CD4-positive, CD25-positive, alpha-beta regulatory T cell (primary cell): ENCODE measurements around the gene GMPR2. TPM values are rescaled to one million over a fixed set of nuclear protein-coding genes. Genes with fewer than 3 reads are reported as not detected.
A peak's percentile ranks its signal among the peaks of the same experiment; 100 is the strongest.

ENCODE experiments used
- ATAC-seq, 2 donors: fragments of 150-1000 bp; cut with Tn5 transposase; one replicate each; pipeline ENCODE4 v1.10.0; 2021; ENCODE audit warnings: low read depth in 2 of 2, moderate number of reproducible peaks in 2 of 2, moderate library complexity in 1 of 2
- DNase-seq, 3 donors: peaks; one replicate each; pipeline versions ENCODE4 v3.0.0 to v3.0.0-alpha.2; 2012 to 2022; ENCODE audit warnings: mixed read lengths in 1 of 3
- H3K27ac ChIP-seq: one replicate; pipeline ENCODE4 v1.7.0; 2013; ENCODE audit warnings: mild to moderate bottlenecking, low read length; ENCODE audit not compliant: insufficient read depth, poor library complexity, severe bottlenecking
- H3K27me3 ChIP-seq: one replicate; pipeline ENCODE4 v1.7.0; 2013; ENCODE audit warnings: low read length; ENCODE audit not compliant: control insufficient read depth, insufficient read depth
- H3K36me3 ChIP-seq: one replicate; pipeline ENCODE4 v1.7.0; 2013; ENCODE audit warnings: mild to moderate bottlenecking, low read length, moderate library complexity; ENCODE audit not compliant: control insufficient read depth, insufficient read depth
- H3K4me1 ChIP-seq: 2 replicates; pipeline ENCODE4 v1.7.0; 2013; ENCODE audit warnings: mild to moderate bottlenecking, low read length; ENCODE audit not compliant: insufficient read depth, control insufficient read depth, poor library complexity, severe bottlenecking
- H3K4me3 ChIP-seq: one replicate; pipeline ENCODE4 v1.7.0; 2013; ENCODE audit warnings: low read depth, mild to moderate bottlenecking, low read length, moderate library complexity
- H3K9me3 ChIP-seq, 2 experiments: 1 replicate in 1 of 2; 2 replicates in 1 of 2; pipeline ENCODE4 v1.7.0; 2013; ENCODE audit warnings: low read length in 2 of 2, mild to moderate bottlenecking in 1 of 2, moderate library complexity in 1 of 2; ENCODE audit not compliant: control insufficient read depth in 2 of 2
- H3K27ac Mint-ChIP-seq, 3 donors: one replicate each; pipeline ENCODE4 v1.8.0; 2020 to 2022; ENCODE audit warnings: mild to moderate bottlenecking in 3 of 3, mixed read lengths in 3 of 3, moderate library complexity in 2 of 3
- H3K27me3 Mint-ChIP-seq: one replicate; pipeline ENCODE4 v1.8.0; 2022; ENCODE audit warnings: mild to moderate bottlenecking, mixed read lengths
- H3K36me3 Mint-ChIP-seq: one replicate; pipeline ENCODE4 v1.8.0; 2020; ENCODE audit warnings: mixed read lengths
- H3K4me1 Mint-ChIP-seq, 4 donors: one replicate each; pipeline ENCODE4 v1.8.0; 2020 to 2022; ENCODE audit warnings: mixed read lengths in 4 of 4, mild to moderate bottlenecking in 1 of 4
- H3K4me3 Mint-ChIP-seq, 4 donors: one replicate each; pipeline ENCODE4 v1.8.0; 2020 to 2022; ENCODE audit warnings: mild to moderate bottlenecking in 4 of 4, mixed read lengths in 4 of 4, moderate library complexity in 3 of 4
- H3K9me3 Mint-ChIP-seq, 7 donors: one replicate each; pipeline ENCODE4 v1.8.0; 2020 to 2022; ENCODE audit warnings: mixed read lengths in 7 of 7, mild to moderate bottlenecking in 3 of 7, moderate library complexity in 2 of 7
- polyA plus RNA-seq, 4 donors: library from polyadenylated mRNA; unstranded; fragments of 300-500 nt; fragmentation: Illumina TruSeq; gene quantifications; one replicate each; pipeline ENCODE4 v1.2.3, GENCODE V29; 2021
- total RNA-seq: library from RNA; stranded (reverse); gene quantifications from one replicate; pipeline ENCODE4 v1.2.3, GENCODE V29; 2022

GMPR2 gene
- total and polyA plus RNA-seq, 5 donors from 2014 or later = 49.0 to 117 (median 111) TPM

DNA sequence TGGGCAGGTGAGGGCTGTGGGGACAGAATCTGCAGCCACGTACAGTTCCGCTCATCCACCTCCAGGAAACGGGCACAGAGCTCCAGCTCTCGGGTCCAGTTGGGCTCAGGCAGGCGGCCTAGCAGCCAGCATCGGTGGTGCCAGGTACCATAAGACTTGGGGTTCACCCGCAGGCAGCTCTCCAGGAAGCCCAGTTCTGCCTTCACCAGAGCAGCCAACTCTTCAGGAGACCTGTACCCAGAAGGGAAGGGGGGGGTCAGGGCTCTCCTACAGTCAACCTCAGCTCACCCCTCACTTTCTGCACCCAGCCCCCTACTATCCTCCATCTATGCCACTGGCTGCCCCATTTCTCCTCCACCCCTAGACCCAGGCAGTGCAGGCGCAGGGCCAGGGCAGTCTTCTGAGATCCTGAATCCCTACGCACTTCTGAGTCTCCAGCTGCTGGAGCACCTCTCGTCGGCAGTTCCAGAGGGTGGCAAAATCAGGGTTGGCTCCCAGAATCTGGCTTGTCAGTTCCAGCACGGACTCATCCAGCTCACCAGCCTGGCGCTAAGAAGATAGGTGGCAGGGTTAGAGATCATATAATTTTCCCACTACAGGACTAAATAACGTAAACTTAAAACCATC, 37.3 kb downstream of the GMPR2 start:
- peak overlapping the region in 2 of 3 donors; percentile 97 to 98 for H3K27ac Mint-ChIP-seq
- Histone ChIP-seq H3K9me3 (no peaks in the 10 kb centered on the region), H3K4me1 (peaks cover 32% of the 10 kb centered on the region), H3K36me3 (peaks cover 26% of the 10 kb centered on the region), H3K4me3 (no peak overlapping the region), H3K27ac (no peak overlapping the region), H3K27me3 (no peaks in the 10 kb centered on the region)
- H3K4me1 Mint-ChIP-seq = peaks cover 23 to 49% (median 31%) of the 10 kb centered on the region in 4 donors
- H3K4me3 Mint-ChIP-seq = peak overlapping the region; percentile 86 to 95 (median 92)
- peaks cover 17% of the 10 kb centered on the region for H3K36me3 Mint-ChIP-seq
- ATAC-seq (no peak), DNase-seq (no peak)
- H3K27me3 Mint-ChIP-seq = no peaks in the 10 kb centered on the region
- H3K9me3 Mint-ChIP-seq = no peaks in the 10 kb centered on the region

DNA sequence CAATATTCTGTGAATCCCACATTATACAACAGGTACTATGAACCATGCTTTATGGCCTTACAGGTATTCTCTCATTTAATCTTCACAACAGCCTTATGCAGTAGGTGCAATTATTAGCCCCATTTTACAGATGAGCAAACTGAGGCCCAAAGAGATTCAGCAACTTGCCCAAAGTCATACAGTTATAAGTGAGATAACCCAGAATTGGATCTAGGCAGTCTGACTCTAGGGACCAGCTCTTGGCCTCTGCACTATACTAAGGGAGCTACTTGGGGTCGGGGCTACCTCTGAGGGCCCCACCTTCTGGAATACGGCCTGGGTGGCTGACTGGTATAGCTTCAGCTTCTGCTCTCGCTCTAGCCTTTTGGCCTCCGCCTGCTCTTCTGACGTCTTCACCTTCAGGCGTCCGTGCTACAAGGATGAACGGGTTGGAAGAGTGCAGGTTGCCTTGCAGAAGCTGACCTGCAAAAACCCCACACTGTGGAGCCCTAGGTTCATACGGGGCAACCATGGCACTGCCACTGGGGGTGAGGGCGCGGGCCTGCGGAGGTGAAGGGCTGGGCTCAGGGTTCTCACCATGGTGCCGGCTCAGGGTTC, 37.9 kb downstream of the GMPR2 start:
- DNase-seq = no peak
- H3K27ac Mint-ChIP-seq = peak overlapping the region in 2 of 3 donors; percentile 97 to 98
- H3K4me3 Mint-ChIP-seq = peak overlapping the region; percentile 86 to 95 (median 92)
- peaks cover 17% of the 10 kb centered on the region for H3K36me3 Mint-ChIP-seq
- no peaks in the 10 kb centered on the region for H3K27me3 Mint-ChIP-seq
- H3K27me3 ChIP-seq = no peaks in the 10 kb centered on the region
- H3K36me3 ChIP-seq = peaks cover 23% of the 10 kb centered on the region
- H3K4me1 Mint-ChIP-seq = peaks cover 23 to 53% (median 33%) of the 10 kb centered on the region in 4 donors
- peaks cover 32% of the 10 kb centered on the region for H3K4me1 ChIP-seq
- H3K4me3 ChIP-seq = peak overlapping the region; percentile 79
- no peaks in the 10 kb centered on the region for H3K9me3 ChIP-seq
- ATAC-seq = no peak
- H3K27ac ChIP-seq = peak overlapping the region; percentile 98
- no peaks in the 10 kb centered on the region for H3K9me3 Mint-ChIP-seq

DNA sequence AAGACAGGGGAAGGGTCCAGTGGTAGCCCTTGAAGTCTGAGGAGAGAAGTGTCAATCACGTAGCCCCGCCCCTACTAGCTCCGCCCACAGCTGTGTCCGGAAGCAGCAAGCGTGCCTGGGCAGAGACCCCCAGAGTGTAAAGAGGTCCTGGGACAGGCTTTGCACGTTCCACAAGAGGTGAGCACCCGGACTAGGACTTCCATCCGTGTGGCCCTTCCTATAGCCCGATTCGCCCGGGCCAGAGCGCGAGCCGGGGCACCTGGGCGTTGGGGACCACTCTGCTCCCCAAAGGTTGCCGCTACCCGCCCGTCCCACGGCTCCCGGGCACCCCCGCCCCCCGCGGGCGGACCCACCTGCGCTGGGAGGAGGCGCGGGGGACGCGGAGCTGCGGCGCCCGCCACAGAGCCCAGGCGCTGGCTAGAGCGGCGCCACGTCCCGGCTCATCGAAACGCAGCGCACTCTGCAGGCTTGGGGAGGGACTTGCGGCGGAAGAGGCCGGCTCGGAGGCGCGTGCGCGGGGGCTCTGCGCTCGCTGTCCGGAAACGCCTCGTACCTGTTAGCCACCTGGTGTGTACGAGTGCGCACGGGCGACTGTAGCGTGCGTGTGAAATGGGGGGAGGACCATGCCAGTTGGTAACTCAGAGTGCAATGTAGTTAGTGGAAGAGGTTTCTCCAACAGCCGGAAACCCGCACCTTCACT, 38.6 kb downstream of the GMPR2 start, which contains the start of gene RABGGTA:
RABGGTA (minus strand) TSS at position 464 of the 700 bp plus-strand sequence. CDS start 482 bp downstream, outside the sequence.
- H3K36me3 Mint-ChIP-seq = peaks cover 12% of the 10 kb centered on the region

DNA sequence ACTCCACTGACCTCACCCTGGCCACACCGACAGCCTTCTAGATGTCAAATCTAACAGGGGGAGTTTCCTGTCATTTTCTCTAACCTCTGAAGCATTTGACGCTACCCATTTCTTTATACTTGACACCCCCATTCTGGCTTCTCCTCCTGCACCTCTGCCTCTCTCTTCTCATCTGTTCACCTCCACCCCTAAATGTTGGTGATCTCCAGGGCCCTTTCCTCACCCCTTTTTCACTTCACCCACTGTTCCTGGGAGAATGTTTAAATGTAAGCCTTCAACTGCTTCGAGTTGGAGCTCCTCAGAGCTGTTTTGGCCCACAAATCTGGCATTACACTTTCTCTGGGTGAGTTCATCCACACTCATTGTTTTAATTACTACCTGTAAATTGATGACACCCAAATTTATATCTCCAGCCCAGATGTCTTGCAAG, 39.1 kb downstream of the GMPR2 start:
- DNase-seq (no peak), ATAC-seq (no peak)
- no peaks in the 10 kb centered on the region for H3K27me3 Mint-ChIP-seq
- Histone ChIP-seq H3K27me3 (no peaks in the 10 kb centered on the region), H3K27ac (peak overlapping the region; percentile 98), H3K36me3 (peaks cover 13% of the 10 kb centered on the region), H3K9me3 (no peaks in the 10 kb centered on the region), H3K4me3 (peak overlapping the region; percentile 71), H3K4me1 (peaks cover 32% of the 10 kb centered on the region)
- no peaks in the 10 kb centered on the region for H3K9me3 Mint-ChIP-seq
- H3K36me3 Mint-ChIP-seq = peaks cover 6% of the 10 kb centered on the region
- peak overlapping the region; percentile 78 to 94 (median 82) for H3K4me3 Mint-ChIP-seq
- H3K27ac Mint-ChIP-seq = peak overlapping the region; percentile 97 to 100 (median 99)
- H3K4me1 Mint-ChIP-seq = peaks cover 23 to 51% (median 34%) of the 10 kb centered on the region in 4 donors

More for the DNA sequence above, 38.6 kb downstream of the GMPR2 start, which contains the start of gene RABGGTA:
- Histone ChIP-seq H3K36me3 (peaks cover 19% of the 10 kb centered on the region), H3K27ac (peak within 1 kb of the TSS; percentile 98), H3K4me3 (peak within 1 kb of the TSS; percentile 79), H3K9me3 (no peaks in the 10 kb centered on the region), H3K4me1 (peaks cover 32% of the 10 kb centered on the region), H3K27me3 (no peaks in the 10 kb centered on the region)
- peak; percentile 88 to 98 (median 96) for DNase-seq
- H3K9me3 Mint-ChIP-seq = no peaks in the 10 kb centered on the region
- peaks cover 23 to 53% (median 33%) of the 10 kb centered on the region in 4 donors for H3K4me1 Mint-ChIP-seq
- peak within 1 kb of the TSS; percentile 86 to 95 (median 92) for H3K4me3 Mint-ChIP-seq
- H3K27ac Mint-ChIP-seq = peak within 1 kb of the TSS; percentile 97 to 100 (median 99)
- ATAC-seq = peak; percentile 92 to 94
- H3K27me3 Mint-ChIP-seq = no peaks in the 10 kb centered on the region

DNA sequence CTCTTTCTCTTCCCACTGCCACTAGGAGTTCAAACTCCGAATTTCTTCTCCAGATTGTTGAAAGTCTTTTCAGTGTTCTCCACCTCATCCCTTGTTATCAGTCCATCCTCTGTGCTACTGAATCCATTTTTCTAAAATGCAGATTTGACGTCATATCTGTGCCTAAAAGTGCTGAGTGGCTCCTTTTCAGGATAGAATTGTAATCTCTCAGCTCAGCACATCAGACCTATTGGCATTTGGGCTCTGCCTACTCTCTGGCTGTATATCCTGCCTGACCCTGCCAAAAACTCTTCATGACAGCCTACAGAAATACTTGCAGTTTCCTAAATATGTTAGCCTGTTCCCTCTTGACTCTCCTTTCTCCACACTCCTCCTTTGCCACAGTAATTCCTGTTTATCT, 39.7 kb downstream of the GMPR2 start:
- Histone ChIP-seq H3K36me3 (peaks cover 7% of the 10 kb centered on the region), H3K9me3 (no peaks in the 10 kb centered on the region), H3K27ac (peak overlapping the region; percentile 98), H3K27me3 (no peaks in the 10 kb centered on the region), H3K4me1 (peaks cover 32% of the 10 kb centered on the region), H3K4me3 (peak overlapping the region; percentile 71)
- peaks cover 23 to 50% (median 36%) of the 10 kb centered on the region in 4 donors for H3K4me1 Mint-ChIP-seq
- no peak for DNase-seq
- H3K27me3 Mint-ChIP-seq = no peaks in the 10 kb centered on the region
- H3K36me3 Mint-ChIP-seq = peaks cover under 1% of the 10 kb centered on the region
- peak overlapping the region; percentile 97 to 100 (median 99) for H3K27ac Mint-ChIP-seq
- ATAC-seq = no peak
- no peaks in the 10 kb centered on the region for H3K9me3 Mint-ChIP-seq
- H3K4me3 Mint-ChIP-seq = peak overlapping the region; percentile 63 to 94 (median 82)

DNA sequence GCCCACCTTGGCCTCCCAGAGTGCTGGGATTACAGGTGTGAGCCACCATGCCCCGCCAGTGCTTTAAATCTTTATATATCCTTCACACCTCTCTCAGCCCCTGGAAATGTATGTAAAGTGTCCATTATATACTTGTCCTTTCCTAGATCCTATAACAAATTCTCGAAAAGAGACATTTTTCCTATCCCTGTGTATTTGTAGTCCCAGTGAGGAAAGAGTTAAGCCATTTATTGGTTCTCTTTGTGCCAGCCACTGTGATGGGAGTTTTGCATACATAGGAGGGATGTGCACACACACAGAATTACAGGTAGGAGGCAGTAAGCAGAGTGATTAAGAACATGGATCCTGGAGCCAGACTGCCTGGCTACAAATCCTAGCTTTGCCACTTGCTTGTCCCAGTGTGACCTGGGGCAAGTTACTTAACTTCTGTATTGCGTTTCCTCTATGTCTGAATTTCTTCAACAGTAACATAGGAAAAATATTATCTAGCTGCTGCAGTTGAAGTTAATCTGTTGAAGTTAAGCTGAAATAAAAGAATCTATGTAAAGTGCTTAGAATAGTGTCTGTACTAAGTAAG, 40.8 kb downstream of the GMPR2 start:
- peaks cover 26 to 56% (median 40%) of the 10 kb centered on the region in 4 donors for H3K4me1 Mint-ChIP-seq
- H3K27me3 Mint-ChIP-seq = no peaks in the 10 kb centered on the region
- Histone ChIP-seq H3K36me3 (peaks cover 6% of the 10 kb centered on the region), H3K4me3 (peak overlapping the region; percentile 46), H3K9me3 (no peaks in the 10 kb centered on the region), H3K27ac (peak overlapping the region; percentile 98), H3K4me1 (peaks cover 32% of the 10 kb centered on the region), H3K27me3 (no peaks in the 10 kb centered on the region)
- H3K27ac Mint-ChIP-seq = peak overlapping the region; percentile 45 to 98 (median 97)
- peak in 1 of 3 donors; percentile 21 for DNase-seq
- no peaks in the 10 kb centered on the region for H3K9me3 Mint-ChIP-seq
- no peaks in the 10 kb centered on the region for H3K36me3 Mint-ChIP-seq
- peak overlapping the region; percentile 16 to 68 (median 57) for H3K4me3 Mint-ChIP-seq
- no peak for ATAC-seq

DNA sequence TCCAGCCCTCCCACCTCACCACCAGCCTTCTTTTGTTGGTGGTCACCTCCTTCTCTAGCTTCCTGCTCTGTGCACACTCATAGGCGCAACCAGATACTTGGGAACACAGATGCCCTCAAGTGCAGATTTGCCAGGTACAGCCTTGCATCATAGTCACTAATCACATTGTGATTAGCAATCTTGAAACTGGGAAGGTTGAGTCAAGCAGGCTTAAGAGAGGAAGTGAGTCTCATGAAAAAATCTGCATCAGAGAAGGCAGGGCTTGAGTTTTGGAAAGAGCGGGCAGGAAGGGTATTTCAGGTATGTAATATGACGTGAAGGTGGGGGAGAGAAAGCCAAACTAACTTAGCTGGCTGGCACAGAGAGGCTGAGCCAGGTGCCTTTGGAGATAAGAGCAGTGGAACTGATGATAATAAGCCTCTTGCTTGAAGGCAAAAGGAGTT, 41.4 kb downstream of the GMPR2 start:
- H3K9me3 Mint-ChIP-seq = no peaks in the 10 kb centered on the region
- peaks cover 2% of the 10 kb centered on the region for H3K36me3 ChIP-seq
- no peaks in the 10 kb centered on the region for H3K27me3 ChIP-seq
- H3K27me3 Mint-ChIP-seq = no peaks in the 10 kb centered on the region
- H3K9me3 ChIP-seq = no peaks in the 10 kb centered on the region
- peaks cover 30 to 62% (median 44%) of the 10 kb centered on the region in 4 donors for H3K4me1 Mint-ChIP-seq
- ATAC-seq (peak in 1 of 2 donors; percentile 2), DNase-seq (peak; percentile 13 to 76 (median 57))
- peak overlapping the region; percentile 16 to 68 (median 57) for H3K4me3 Mint-ChIP-seq
- peaks cover 37% of the 10 kb centered on the region for H3K4me1 ChIP-seq
- H3K27ac ChIP-seq = peak overlapping the region; percentile 98
- peak overlapping the region; percentile 45 to 98 (median 97) for H3K27ac Mint-ChIP-seq
- H3K4me3 ChIP-seq = peak overlapping the region; percentile 46
- H3K36me3 Mint-ChIP-seq = no peaks in the 10 kb centered on the region
